Trophoblast cell (in vitro differentiated cells and primary cell): ENCODE data around the gene ABTB2.

ENCODE experiments used
- DNase-seq, 2 donors: peaks; one replicate each; pipeline ENCODE4 v3.0.0-alpha.2; 2016
- H2AFZ ChIP-seq: 2 replicates; pipeline ENCODE4 v1.6.1; 2013; ENCODE audit warnings: low read length, moderate library complexity, mild to moderate bottlenecking; ENCODE audit not compliant: insufficient read depth, poor library complexity
- H2AK5ac ChIP-seq: 2 replicates; pipeline ENCODE4 v1.6.1; 2013; ENCODE audit warnings: mild to moderate bottlenecking, low read length
- H2BK120ac ChIP-seq: 2 replicates; pipeline ENCODE4 v1.6.1; 2013; ENCODE audit warnings: low read length, mild to moderate bottlenecking, moderate library complexity; ENCODE audit not compliant: insufficient read depth, poor library complexity
- H2BK12ac ChIP-seq: 2 replicates; pipeline ENCODE4 v1.6.1; 2013; ENCODE audit warnings: mild to moderate bottlenecking, low read length, moderate library complexity
- H2BK5ac ChIP-seq: 2 replicates; pipeline ENCODE4 v1.6.1; 2013; ENCODE audit warnings: low read length, low read depth, moderate library complexity, mild to moderate bottlenecking; ENCODE audit not compliant: poor library complexity
- H3K14ac ChIP-seq: 2 replicates; pipeline ENCODE4 v1.6.1; 2013; ENCODE audit warnings: mild to moderate bottlenecking, low read length
- H3K18ac ChIP-seq: 2 replicates; pipeline ENCODE4 v1.6.1; 2013; ENCODE audit warnings: mild to moderate bottlenecking, low read length
- H3K23ac ChIP-seq: 2 replicates; pipeline ENCODE4 v1.6.1; 2013; ENCODE audit warnings: low read length
- H3K27ac ChIP-seq: 2 replicates; pipeline ENCODE4 v1.5.1; 2013; ENCODE audit warnings: low read depth, mild to moderate bottlenecking, inconsistent platforms, low read length, moderate library complexity
- H3K27me3 ChIP-seq: 2 replicates; pipeline ENCODE4 v1.6.1; 2013; ENCODE audit warnings: inconsistent platforms, mild to moderate bottlenecking, low read length, moderate library complexity; ENCODE audit not compliant: insufficient read depth
- H3K36me3 ChIP-seq, 2 experiments: 1 replicate in 1 of 2; 2 replicates in 1 of 2; pipeline ENCODE4 v1.6.1; 2013; ENCODE audit warnings: low read length in 2 of 2, mild to moderate bottlenecking in 2 of 2, moderate library complexity in 1 of 2; ENCODE audit not compliant: insufficient read depth in 2 of 2, control insufficient read depth in 1 of 2
- H3K4ac ChIP-seq: 2 replicates; pipeline ENCODE4 v1.6.1; 2013; ENCODE audit warnings: low read depth, mild to moderate bottlenecking, low read length, moderate library complexity
- H3K4me1 ChIP-seq, 2 experiments: 1 replicate in 1 of 2; 2 replicates in 1 of 2; pipeline ENCODE4 v1.6.1; 2013; ENCODE audit warnings: low read length in 2 of 2, mild to moderate bottlenecking in 2 of 2, moderate library complexity in 1 of 2; ENCODE audit not compliant: insufficient read depth in 2 of 2, control insufficient read depth in 1 of 2
- H3K4me2 ChIP-seq: 2 replicates; pipeline ENCODE4 v1.6.1; 2013; ENCODE audit warnings: inconsistent platforms, mild to moderate bottlenecking, low read length, moderate library complexity
- H3K4me3 ChIP-seq: 2 replicates; pipeline ENCODE4 v1.5.1; 2013; ENCODE audit warnings: mild to moderate bottlenecking, low read depth, low read length, inconsistent platforms
- H3K79me1 ChIP-seq: one replicate; pipeline ENCODE4 v1.6.1; 2013; ENCODE audit warnings: low read length
- H3K79me2 ChIP-seq: 2 replicates; pipeline ENCODE4 v1.6.1; 2013; ENCODE audit warnings: low read length, mild to moderate bottlenecking; ENCODE audit not compliant: control insufficient read depth, insufficient read depth, poor library complexity
- H3K9ac ChIP-seq: 2 replicates; pipeline ENCODE4 v1.6.1; 2013; ENCODE audit warnings: mild to moderate bottlenecking, low read length
- H3K9me3 ChIP-seq: 2 replicates; pipeline ENCODE4 v1.6.1; 2013; ENCODE audit warnings: low read depth, mild to moderate bottlenecking, control low read depth, inconsistent platforms, low read length; ENCODE audit not compliant: insufficient read depth
- H4K12ac ChIP-seq: 2 replicates; pipeline ENCODE4 v1.6.1; 2013; ENCODE audit warnings: low read depth, mild to moderate bottlenecking, low read length, moderate library complexity
- H4K8ac ChIP-seq: 2 replicates; pipeline ENCODE4 v1.6.1; 2013; ENCODE audit warnings: low read depth, mild to moderate bottlenecking, low read length, moderate library complexity
- H4K91ac ChIP-seq: one replicate; pipeline ENCODE4 v1.6.1; 2013; ENCODE audit warnings: low read depth, mild to moderate bottlenecking, low read length, moderate library complexity
- WGBS: extraction: QIAGEN DNeasy Blood & Tissue Kit; methylation state at CpG from one replicate; pipeline ENCODE4 v1.1.7; 2013; ENCODE audit warnings: missing lambda C conversion rate; ENCODE audit not compliant: insufficient read length, insufficient coverage; ENCODE audit errors: extremely low coverage; 5-methylcytosine and 5-hydroxymethylcytosine counted together

ABTB2 gene

DNA sequence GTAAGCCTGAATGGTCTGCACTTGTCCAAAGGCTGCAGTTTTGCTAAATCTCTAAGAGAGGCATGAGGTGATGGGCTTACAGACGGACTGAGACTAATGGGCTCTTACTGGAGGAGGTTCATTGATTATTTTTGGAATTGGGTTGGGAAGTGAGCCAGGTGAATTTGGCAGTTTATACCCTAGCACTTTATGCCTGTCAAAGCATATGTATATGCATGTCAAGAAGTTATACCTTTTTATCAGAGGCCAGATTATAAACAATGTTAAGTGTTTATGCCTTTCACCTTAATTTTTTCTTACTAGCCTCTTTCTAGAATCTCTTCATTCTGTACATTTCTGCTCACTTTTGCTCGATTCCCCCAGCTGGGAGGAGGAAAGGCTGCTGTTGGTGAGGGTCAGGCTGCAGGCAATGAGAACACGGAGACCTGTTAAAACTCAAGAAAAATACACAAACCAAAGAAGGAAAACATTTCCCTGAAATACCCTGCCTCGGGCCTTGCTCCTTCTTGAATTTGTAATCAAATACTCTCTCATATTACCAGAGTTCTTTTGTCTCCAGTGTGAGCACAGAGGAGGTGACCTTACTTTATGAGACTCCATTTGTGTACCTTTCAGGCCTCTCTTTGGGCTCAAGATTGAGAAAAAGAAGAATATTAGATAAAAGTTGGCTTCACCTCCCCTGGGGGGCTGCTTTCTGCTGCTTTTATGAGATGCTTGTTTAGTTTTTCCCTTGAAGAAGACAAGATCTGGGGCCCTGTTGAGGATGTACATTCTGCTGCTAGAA, 232.7 kb downstream of the ABTB2 start:
- Histone ChIP-seq H3K14ac (no peak overlapping the region), H4K8ac (no peak overlapping the region), H3K4ac (no peak overlapping the region), H3K4me3 (no peak overlapping the region), H4K91ac (no peak overlapping the region), H3K36me3 (peaks cover 31 to 41% of the 10 kb centered on the region in 2 experiments), H2AFZ (no peak overlapping the region), H2BK120ac (no peak overlapping the region), H2BK5ac (no peak overlapping the region), H3K4me2 (no peak overlapping the region), H3K9ac (no peak overlapping the region), H3K18ac (no peak overlapping the region), H3K23ac (no peak overlapping the region), H3K27ac (no peak overlapping the region), H3K79me1 (no peaks in the 10 kb centered on the region), H4K12ac (no peak overlapping the region), H2AK5ac (no peak overlapping the region), H2BK12ac (no peak overlapping the region), H3K79me2 (no peaks in the 10 kb centered on the region), H3K27me3 (no peaks in the 10 kb centered on the region), H3K4me1 (no peaks in the 10 kb centered on the region), H3K9me3 (peaks cover 2% of the 10 kb centered on the region)
- WGBS: no CpG with 5 or more reads among the region's 4 CpGs
- no peak for DNase-seq

DNA sequence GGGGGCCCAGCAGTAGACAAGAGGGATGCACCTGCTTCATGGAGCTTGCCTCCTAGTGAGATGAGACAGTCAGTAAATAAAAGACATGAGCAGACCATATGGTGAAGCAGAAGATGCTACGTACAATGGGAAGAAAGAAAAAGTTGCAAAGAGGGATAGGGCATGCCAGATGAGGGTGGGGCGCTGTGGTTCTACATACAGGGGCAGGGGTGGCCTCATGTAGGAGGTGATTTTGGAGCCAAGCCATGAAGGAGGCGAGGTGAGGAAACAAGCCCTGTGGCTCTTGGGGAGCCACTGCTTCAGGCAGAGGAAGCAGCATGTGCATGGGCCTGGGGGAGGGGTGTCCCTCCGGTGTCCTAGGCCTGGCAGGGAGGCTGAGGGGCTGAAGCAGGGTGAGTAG, 237.2 kb downstream of the ABTB2 start:
- Histone ChIP-seq H3K27me3 (no peaks in the 10 kb centered on the region), H2BK5ac (no peak overlapping the region), H2AK5ac (no peak overlapping the region), H2BK12ac (no peak overlapping the region), H3K14ac (no peak overlapping the region), H3K4me1 (no peaks in the 10 kb centered on the region), H3K9ac (no peak overlapping the region), H4K12ac (no peak overlapping the region), H4K91ac (no peak overlapping the region), H3K23ac (no peak overlapping the region), H2AFZ (no peak overlapping the region), H3K9me3 (no peaks in the 10 kb centered on the region), H3K79me1 (no peaks in the 10 kb centered on the region), H3K4me2 (no peak overlapping the region), H4K8ac (no peak overlapping the region), H3K4me3 (no peak overlapping the region), H3K79me2 (no peaks in the 10 kb centered on the region), H2BK120ac (no peak overlapping the region), H3K18ac (no peak overlapping the region), H3K4ac (no peak overlapping the region), H3K27ac (no peak overlapping the region), H3K36me3 (peaks cover 40 to 56% of the 10 kb centered on the region in 2 experiments)
- DNase-seq: no peak
- no CpG with 5 or more reads among the region's 4 CpGs for WGBS

DNA sequence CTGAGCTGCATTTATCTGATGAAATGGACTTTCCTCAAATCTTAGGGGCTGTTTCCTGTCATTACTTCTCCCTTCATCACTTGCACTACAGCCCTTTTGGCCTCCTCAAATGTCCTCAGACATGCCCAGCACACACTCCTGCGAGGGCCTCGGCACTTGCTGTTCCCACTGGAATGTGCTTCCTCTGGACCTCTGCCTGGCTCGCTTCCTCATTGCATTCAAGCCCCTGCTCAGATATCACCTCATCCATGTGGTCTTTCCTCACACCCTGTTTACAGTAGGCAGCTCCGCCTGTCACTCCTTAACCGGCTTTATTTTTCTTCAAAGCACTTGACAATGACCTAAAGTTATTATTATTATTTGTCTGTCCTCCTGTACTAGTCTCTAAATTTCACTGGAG, 243.3 kb downstream of the ABTB2 start:
- Histone ChIP-seq H3K27ac (no peak overlapping the region), H3K4me1 (no peaks in the 10 kb centered on the region), H4K91ac (no peak overlapping the region), H3K9ac (no peak overlapping the region), H3K36me3 (peaks cover 29 to 67% of the 10 kb centered on the region in 2 experiments), H2BK5ac (no peak overlapping the region), H2AFZ (no peak overlapping the region), H3K4me3 (no peak overlapping the region), H4K8ac (no peak overlapping the region), H2BK120ac (no peak overlapping the region), H3K79me2 (no peaks in the 10 kb centered on the region), H3K4me2 (no peak overlapping the region), H2BK12ac (no peak overlapping the region), H3K79me1 (no peaks in the 10 kb centered on the region), H3K18ac (no peak overlapping the region), H4K12ac (no peak overlapping the region), H3K9me3 (no peaks in the 10 kb centered on the region), H3K27me3 (no peaks in the 10 kb centered on the region), H3K23ac (no peak overlapping the region), H3K14ac (no peak overlapping the region), H2AK5ac (no peak overlapping the region), H3K4ac (no peak overlapping the region)
- no peak for DNase-seq
- WGBS: no CpG with 5 or more reads among the region's 5 CpGs

DNA sequence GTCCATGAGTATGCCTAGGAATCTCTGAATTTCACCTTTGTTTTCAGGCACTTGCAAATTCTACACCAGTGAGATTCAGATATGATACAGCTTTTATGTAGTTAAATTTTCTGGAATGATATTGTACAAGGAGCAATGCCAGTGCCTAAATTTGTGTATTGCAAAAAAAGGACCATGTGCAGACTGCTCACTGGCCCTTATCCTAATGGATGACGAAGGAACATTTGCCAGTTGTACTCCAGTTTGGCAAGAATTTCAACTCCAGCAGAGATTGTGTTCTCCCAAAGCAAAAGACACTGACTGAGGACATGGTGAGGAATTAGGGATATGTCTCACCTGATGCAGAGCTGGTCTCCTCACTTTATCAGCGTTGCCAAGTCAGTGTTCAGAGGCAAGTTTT, 243.8 kb downstream of the ABTB2 start:
- Histone ChIP-seq H3K4ac (no peak overlapping the region), H2BK12ac (no peak overlapping the region), H4K12ac (no peak overlapping the region), H4K8ac (no peak overlapping the region), H2AFZ (no peak overlapping the region), H3K23ac (no peak overlapping the region), H4K91ac (no peak overlapping the region), H2AK5ac (no peak overlapping the region), H3K36me3 (peaks cover 26 to 65% of the 10 kb centered on the region in 2 experiments), H3K79me1 (no peaks in the 10 kb centered on the region), H3K9ac (no peak overlapping the region), H2BK120ac (no peak overlapping the region), H3K79me2 (no peaks in the 10 kb centered on the region), H3K9me3 (no peaks in the 10 kb centered on the region), H3K18ac (no peak overlapping the region), H3K27ac (no peak overlapping the region), H3K4me2 (no peak overlapping the region), H3K4me1 (no peaks in the 10 kb centered on the region), H3K27me3 (no peaks in the 10 kb centered on the region), H3K14ac (no peak overlapping the region), H2BK5ac (no peak overlapping the region), H3K4me3 (no peak overlapping the region)
- no peak for DNase-seq
- no CpG with 5 or more reads among the region's 2 CpGs for WGBS
